ENCODE measurements around the gene FUT6.
"Not testable (repeated sequence)": the region's sequence is repeated elsewhere in the genome, so short reads cannot be mapped to it uniquely, and the experiment has no call there.

The FUT6 gene

DNA sequence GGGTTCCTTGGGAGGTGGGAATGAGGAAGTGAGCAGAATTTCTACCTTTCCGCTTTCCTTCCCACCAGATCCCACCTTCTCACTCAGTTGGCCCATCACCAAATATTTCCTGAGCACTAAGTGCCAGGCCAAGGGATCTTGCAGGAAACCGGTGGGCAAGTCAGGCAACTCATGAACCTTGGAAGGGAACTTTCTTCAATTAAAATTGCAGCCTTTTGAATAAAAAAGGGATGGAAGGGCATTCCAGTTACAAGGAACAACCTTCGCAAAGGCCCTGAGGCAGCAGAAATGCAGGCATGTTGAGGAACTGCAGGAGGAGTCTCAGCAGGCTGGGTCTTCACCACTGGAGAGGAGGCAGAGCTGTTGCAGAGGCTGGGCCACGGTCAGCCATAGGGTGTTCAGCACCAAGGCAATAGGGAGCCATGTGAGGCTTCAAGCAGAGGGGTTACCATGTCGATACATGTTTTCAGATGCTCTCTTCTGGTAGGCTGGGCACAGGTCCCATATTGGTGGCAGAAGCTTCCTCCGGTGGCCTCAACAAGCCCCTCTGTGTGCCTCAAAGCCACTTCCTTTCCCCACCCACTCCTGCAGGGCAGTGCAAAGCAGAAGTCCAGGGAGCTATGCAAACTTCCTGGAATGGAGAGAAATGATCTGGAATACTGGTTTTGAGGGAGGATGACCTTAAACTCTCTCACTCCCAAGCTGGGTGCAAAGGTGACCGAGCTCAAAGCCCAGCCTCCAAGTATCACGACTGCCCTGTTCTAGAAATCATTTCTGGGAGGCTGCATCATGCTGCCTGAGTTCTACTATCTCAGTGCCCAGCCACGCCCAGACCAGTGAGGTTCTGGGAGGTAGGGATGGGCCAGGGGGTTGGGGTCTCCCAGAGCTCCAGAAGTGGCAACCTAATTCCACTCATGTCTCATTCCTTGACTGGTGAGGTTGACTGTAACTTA, at the start of gene FUT6:
Gene FUT6, minus strand, starts transcription at position 638 of the 953 bp plus-strand sequence. CDS start 7,135 bp downstream, outside the sequence.
- DNase-seq, result no peak

- DNase-seq, result not testable (repeated sequence)
Measured at GRCh38 chr19:5884065-5884811, 44.7 kb upstream of the FUT6 start.

GRCh38 chr19:5883157-5883873, 43.8 kb upstream of the FUT6 start:
- DNase-seq, result not testable (repeated sequence)

GRCh38 chr19:5882421-5882968, 43.0 kb upstream of the FUT6 start:
- no peak for DNase-seq

GRCh38 chr19:5881543-5882299, 42.2 kb upstream of the FUT6 start:
- DNase-seq, result no peak

GRCh38 chr19:5880604-5881078, 41.1 kb upstream of the FUT6 start:
- DNase-seq, result no peak

DNA sequence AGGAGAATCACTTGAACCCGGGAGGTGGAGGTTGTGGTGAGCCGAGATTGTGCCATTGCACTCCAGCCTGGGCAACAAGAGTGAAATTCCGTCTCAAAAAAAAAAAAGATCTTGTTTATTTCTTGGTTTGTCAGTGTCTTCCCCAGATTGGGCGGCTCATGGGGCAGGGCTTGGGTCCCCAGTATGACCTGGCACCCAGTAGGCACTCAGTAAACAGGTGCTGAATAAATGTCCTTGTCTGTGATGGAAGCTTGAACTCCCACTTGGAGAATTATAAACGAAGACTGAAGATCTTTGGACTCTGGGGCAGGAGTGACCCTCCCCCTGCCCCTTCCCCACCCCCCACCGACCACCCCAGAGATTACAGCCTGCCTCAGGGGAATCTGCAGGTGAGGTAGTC, 40.7 kb upstream of the FUT6 start:
- no peak for DNase-seq

- no peak for DNase-seq
Measured at GRCh38 chr19:5877882-5878281, 38.4 kb upstream of the FUT6 start.

- no peak for DNase-seq
Measured at GRCh38 chr19:5877427-5877826, 37.9 kb upstream of the FUT6 start.

- DNase-seq, result not testable (repeated sequence)
Measured at GRCh38 chr19:5874496-5874895, 35.0 kb upstream of the FUT6 start.

- no peak for DNase-seq
Measured at GRCh38 chr19:5873617-5874199, 34.2 kb upstream of the FUT6 start.

- no peak for DNase-seq
Measured at GRCh38 chr19:5870986-5871394, 31.5 kb upstream of the FUT6 start.

- DNase-seq, result no peak
Measured at GRCh38 chr19:5867201-5868136, 28.0 kb upstream of the FUT6 start.

DNA sequence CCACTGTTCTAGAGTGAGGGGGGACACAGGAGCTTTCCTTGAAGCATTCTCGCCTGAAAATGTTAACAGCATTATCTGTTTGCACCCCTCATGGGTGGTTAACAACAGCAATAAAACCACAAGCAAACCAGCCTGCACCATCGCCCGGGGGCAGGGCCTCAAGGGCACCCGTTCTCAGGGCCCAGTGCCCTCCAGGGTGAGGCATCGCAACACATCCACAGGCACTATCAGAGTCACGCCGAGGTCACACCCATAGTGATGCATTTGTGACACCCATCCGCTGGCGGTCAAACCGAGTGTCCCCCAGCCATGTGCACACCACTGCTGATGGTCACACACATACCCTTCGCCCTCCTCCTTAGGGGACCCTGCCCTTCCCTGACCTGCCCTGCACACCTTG, 26.3 kb upstream of the FUT6 start:
- DNase-seq, result no peak

DNA sequence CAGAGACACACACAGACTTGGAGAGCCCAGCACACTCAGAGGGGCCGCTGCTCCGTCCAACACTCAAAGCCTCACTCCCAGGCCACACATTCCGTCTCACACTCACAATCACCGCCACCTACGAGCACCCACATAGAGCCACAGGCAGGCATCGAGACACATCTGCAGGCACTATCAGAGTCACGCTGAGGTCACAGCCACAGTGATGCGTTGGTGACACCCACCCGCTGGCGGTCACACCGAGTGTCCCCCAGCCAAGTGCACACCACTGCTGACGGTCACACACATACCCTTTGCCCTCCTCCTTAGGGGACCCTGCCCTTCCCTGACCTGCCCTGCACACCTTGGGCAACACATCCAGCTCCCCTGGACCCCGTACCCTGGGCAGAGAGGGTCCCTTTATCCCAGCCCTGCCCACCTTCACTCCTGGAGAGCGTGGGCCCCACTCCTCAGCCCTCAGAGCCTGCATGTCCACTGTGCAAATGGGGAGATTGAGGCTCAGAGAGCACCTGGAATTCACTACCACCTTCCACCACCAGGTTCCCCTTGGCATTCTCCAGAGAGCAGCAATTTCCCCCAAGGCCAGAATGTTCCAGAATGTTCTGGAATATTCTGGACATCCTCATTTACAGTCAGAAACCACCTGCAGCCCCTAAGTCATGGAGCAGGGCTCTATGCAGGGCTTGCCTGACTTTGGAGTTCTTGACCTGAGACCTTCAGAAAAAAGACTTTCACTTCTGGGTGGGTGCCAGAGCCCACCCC, 25.4 kb upstream of the FUT6 start:
- no peak for DNase-seq

GRCh38 chr19:5864013-5864720, 24.7 kb upstream of the FUT6 start:
- DNase-seq, result no peak

- no peak for DNase-seq
Measured at GRCh38 chr19:5863030-5863665, 23.6 kb upstream of the FUT6 start.
